Measurements from ENCODE around the gene VPS41.

GRCh38 chr7:38881947-38882684 lies 26.9 kb downstream of the VPS41 start:
- TF ChIP-seq CTCF (IDR thresholded peaks at IDR 0.05 in 8 of 11, conservative IDR thresholded peaks at IDR 0.05 in 3 of 11) (no peak), POLR2AphosphoS5 (IDR thresholded peaks at IDR 0.05) (no peak)
